GM19193 (cell line): ENCODE data around the gene CENPVL2.
"Not testable (repeated sequence)": the region's sequence is repeated elsewhere in the genome, so short reads cannot be mapped to it uniquely, and the experiment has no call there.

Experiments used
- POLR2A ChIP-seq: IDR thresholded peaks from 4 replicates; pipeline ENCODE4 v1.6.1; 2011; ENCODE audit not compliant: insufficient read depth, insufficient read length; ENCODE audit errors: extremely low read depth

CENPVL2 gene

DNA sequence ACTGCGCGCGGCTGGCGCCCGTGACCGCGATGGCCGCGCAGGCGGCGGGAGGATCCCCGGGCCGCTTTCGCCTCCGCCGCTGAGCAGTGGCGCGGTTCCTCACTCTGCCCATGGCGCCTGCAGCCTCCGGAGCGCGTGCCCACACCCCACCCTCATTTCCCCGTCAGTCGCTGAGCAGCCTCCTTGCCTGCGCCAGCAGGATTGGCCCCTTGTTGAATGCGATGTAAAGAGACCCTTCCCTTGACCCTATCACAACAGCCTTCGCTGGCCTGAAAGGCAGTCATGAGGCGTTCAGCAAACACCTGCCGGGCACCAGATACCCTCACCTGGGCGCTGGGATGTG is at the start of gene CENPVL2:
Gene CENPVL2, minus strand, starts transcription at position 112 of the 343 bp plus-strand sequence. Its CDS starts 0 bp downstream, at position 112.
- TF ChIP-seq POLR2A, result not testable (repeated sequence)

DNA sequence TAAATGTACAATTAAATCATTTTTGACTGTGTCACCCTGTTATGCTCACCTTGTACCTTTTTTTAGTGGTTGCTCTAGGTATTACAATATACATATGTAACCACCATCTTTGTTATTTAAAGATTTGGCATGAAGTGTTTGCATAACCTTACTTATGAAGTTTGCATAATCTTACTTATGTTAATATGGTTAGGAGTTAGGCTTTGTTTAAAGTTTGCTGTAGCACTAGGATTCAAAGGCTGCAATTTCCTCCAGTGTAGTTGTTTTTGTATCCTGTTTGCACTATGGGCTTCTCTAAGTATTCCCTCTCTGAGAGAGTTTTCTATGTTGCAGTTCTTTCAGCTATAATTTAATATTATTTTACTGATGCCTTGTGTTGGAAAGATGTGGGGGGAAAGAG is 45.6 kb upstream of the CENPVL2 start:
- no peak for TF ChIP-seq POLR2A

DNA sequence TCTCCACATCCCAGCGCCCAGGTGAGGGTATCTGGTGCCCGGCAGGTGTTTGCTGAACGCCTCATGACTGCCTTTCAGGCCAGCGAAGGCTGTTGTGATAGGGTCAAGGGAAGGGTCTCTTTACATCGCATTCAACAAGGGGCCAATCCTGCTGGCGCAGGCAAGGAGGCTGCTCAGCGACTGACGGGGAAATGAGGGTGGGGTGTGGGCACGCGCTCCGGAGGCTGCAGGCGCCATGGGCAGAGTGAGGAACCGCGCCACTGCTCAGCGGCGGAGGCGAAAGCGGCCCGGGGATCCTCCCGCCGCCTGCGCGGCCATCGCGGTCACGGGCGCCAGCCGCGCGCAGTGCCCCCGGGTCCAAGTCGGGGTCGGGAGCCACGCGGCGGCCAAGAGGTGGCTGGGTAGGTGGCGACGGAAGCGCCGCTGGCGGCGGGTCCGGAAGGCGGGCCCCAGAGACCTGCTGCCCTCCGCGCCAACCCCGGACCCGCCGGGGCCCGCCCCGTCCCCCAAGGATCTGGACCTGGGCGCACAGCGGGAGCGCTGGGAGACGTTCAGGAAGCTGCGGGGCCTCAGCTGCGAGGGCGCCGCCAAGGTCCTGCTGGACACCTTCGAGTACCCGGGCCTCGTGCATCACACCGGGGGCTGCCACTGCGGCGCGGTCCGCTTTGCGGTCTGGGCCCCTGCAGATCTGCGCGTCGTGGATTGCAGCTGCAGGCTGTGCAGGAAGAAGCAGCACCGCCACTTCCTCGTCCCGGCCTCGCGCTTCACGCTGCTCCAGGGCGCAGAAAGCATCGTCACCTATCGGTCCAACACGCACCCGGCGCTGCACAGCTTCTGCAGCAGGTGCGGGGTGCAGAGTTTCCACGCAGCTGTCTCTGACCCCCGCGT is 27.9 kb upstream of the CENPVL2 start, which contains the start of gene CENPVL1:
Gene CENPVL1, plus strand, starts transcription at position 236 of the 888 bp plus-strand sequence. Its CDS starts 0 bp downstream, at position 236.
- not testable (repeated sequence) for TF ChIP-seq POLR2A

DNA sequence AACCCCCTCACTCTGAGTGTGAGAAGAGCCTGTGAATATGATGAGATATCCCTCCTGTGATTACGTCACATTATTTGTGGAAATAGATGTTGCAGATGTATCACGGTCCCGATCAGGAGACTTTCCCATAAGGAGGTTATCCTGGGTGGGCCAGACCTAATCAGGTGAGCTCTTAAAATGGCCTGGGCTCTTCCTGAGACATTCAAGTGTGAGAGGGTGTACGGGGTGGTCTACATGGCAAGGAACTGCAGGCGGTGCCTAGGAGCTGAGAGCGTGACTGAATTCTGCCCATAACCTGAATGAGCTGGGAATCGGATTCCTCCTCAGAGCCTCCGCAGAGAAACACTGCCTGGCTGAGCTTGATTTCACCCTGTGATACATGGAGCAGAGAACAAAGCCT is 14.8 kb upstream of the CENPVL2 start:
- no peak for TF ChIP-seq POLR2A

DNA sequence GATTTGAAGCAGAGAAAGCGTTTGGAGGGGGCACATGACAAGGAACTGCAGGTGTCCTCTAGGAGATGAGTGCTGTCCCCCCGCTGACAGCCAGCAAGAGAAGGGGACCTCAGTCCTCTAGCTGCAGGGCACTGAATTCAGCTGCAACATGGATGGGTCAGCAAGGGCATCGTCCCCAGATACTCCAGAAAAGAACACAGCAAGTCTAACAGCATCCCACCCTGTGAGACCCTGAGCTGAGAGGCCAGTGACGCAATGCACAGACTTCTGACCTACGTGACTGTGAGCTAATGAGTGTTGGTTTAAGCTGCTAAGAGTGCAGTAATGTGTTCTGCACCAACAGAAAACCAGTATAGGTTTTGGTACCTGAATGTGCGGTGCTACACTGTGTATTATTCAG is 11.6 kb upstream of the CENPVL2 start:
- TF ChIP-seq POLR2A, result no peak

DNA sequence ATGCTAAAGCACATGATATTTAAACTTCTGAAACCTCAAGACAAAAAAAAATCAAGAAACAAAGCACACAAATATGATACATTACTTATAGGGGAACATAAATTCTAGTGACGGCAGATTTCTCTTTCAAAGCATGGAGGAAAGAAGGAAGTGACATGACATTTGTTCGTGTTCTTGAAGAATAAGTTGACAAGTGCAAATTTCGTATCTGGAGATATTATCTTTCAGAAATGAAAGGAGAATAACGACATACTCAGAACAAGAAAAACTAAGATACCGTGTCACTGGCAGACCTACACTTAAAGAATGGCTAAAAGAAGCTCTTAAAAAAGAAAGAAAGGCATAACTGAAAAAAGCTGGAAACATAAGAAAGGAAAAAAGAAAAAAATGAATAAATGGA is 16.6 kb downstream of the CENPVL2 start:
- no peak for TF ChIP-seq POLR2A

DNA sequence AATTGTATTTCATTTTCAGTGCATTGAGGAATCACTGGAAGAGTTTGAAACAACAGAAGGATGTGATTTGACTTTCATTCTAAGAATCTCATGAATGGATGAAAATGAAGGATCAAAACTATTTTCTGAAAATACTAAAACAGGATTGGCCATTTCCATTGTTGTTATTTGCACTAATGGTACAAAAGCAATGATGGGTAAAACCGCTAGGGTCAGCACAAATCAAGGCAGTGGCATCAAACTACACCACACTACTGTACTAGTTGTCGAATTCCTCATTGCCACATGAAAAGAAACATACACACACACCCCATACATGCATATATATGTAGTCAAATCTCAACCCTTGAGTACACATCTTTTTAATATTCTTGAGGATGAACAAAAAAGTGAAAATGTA is 39.3 kb downstream of the CENPVL2 start:
- TF ChIP-seq POLR2A, result no peak

DNA sequence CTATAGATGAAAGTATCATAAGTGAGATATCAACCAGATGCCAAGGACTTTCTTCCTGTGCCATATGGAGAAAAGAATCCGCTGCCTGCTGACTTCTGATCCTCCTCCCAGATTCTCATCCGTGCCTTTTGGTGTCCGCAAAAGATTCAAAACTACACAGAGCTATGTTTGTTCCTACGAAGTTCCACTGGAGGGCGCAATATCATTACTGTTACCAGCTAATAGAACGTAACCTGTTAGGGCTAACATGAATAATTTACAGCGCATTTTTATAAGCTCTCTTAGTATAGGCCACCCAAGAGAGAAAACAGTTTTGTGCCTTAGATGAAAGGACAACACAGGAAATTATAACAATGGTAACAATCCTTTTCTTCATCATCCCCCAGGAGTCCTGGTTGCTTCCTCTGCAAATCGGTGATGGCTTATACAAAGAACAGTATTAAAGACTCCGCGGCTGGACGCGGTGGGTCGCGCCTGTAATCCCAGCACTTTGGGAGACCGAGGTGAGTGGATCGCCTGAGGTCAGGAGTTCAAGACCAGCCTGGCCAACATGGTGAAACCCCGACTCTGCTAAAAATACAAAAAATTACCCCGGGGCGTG is 41.1 kb downstream of the CENPVL2 start:
- TF ChIP-seq POLR2A, result no peak
